HepG2 (cell line): Measurements from ENCODE around the gene ZFP1. TPM values are rescaled to one million over a fixed set of nuclear protein-coding genes. Genes with fewer than 3 reads are reported as not detected.

Experiments
- ATF1 ChIP-seq: IDR thresholded peaks from 2 replicates; pipeline ENCODE4 v1.6.1; 2016; ENCODE audit warnings: mild to moderate bottlenecking, control low read depth
- CAMTA2 ChIP-seq: sonication (generic); formaldehyde crosslinking; IDR thresholded peaks from 2 replicates; pipeline ENCODE4 v1.4.0; 2020; ENCODE audit warnings: mild to moderate bottlenecking, missing genetic modification reagents, borderline replicate concordance
- GPBP1L1 ChIP-seq: sonication (generic); formaldehyde crosslinking; IDR thresholded peaks from 2 replicates; pipeline ENCODE4 v1.5.0; 2020; ENCODE audit warnings: mild to moderate bottlenecking, missing genetic modification reagents
- KDM4B ChIP-seq: sonication (generic); formaldehyde crosslinking; IDR thresholded peaks from 2 replicates; pipeline ENCODE4 v1.4.0; 2020; ENCODE audit warnings: missing genetic modification reagents
- PTBP1 ChIP-seq: fragments of 200-400 bp; formaldehyde crosslinking; IDR thresholded peaks from 2 replicates; pipeline ENCODE4 v1.6.1; 2018; ENCODE audit warnings: low read length, low read depth; ENCODE audit not compliant: poor library complexity, severe bottlenecking
- UBTF ChIP-seq: sonication (generic); formaldehyde crosslinking; IDR thresholded peaks from 2 replicates; pipeline ENCODE4 v1.4.0; 2020; ENCODE audit warnings: mild to moderate bottlenecking, missing genetic modification reagents
- ZBTB2 ChIP-seq: sonication (generic); formaldehyde crosslinking; IDR thresholded peaks from 2 replicates; pipeline ENCODE4 v1.8.0; 2022; ENCODE audit warnings: low read depth, missing genetic modification reagents
- ZNF20 ChIP-seq: sonication (generic); formaldehyde crosslinking; IDR thresholded peaks from 2 replicates; pipeline ENCODE4 v1.4.0; 2020; ENCODE audit warnings: mild to moderate bottlenecking, moderate library complexity, missing genetic modification reagents
- ZNF292 ChIP-seq: sonication (generic); formaldehyde crosslinking; IDR thresholded peaks from 2 replicates; pipeline ENCODE4 v1.8.1; 2022; ENCODE audit warnings: mild to moderate bottlenecking, low read depth, missing genetic modification reagents, borderline replicate concordance
- ZNF318 ChIP-seq: sonication (generic); formaldehyde crosslinking; IDR thresholded peaks from 2 replicates; pipeline ENCODE4 v1.4.0; 2020; ENCODE audit warnings: mild to moderate bottlenecking, missing genetic modification reagents
- ZNF616 ChIP-seq: sonication (generic); formaldehyde crosslinking; IDR thresholded peaks from 2 replicates; pipeline ENCODE4 v1.5.0; 2020; ENCODE audit warnings: low read depth, mild to moderate bottlenecking, missing genetic modification reagents
- ZSCAN20 ChIP-seq: sonication (generic); formaldehyde crosslinking; IDR thresholded peaks from 2 replicates; pipeline ENCODE4 v1.4.0; 2020; ENCODE audit warnings: missing genetic modification reagents, mild to moderate bottlenecking, borderline replicate concordance
- ZSCAN22 ChIP-seq: sonication (generic); formaldehyde crosslinking; IDR thresholded peaks from 2 replicates; pipeline ENCODE4 v1.4.0; 2020; ENCODE audit warnings: mild to moderate bottlenecking, missing genetic modification reagents
- polyA plus RNA-seq, 8 experiments: library from polyadenylated mRNA; depleted of rRNA in 3 of 8; stranded (reverse) in 7 of 8; unstranded in 1 of 8; fragments of >200 nt; fragmentation: Illumina TruSeq in 4 of 8; extraction: Trizol in 4 of 8; gene quantifications; 2 replicates each; pipeline versions ENCODE4 v1.2.1 to v1.2.3, GENCODE V29; 2011 to 2016; ENCODE audit warnings: low read depth in 4 of 8, missing spikeins in 1 of 8, mixed read lengths in 1 of 8; ENCODE audit not compliant: insufficient read depth in 1 of 8
- total RNA-seq, 5 experiments: library from RNA; depleted of rRNA; stranded (reverse); fragments of >200 nt; fragmentation: Illumina TruSeq; extraction: Trizol; gene quantifications; 2 replicates each; pipeline ENCODE4 v1.2.3, GENCODE V29; 2016; ENCODE audit warnings: low read depth in 1 of 5

The ZFP1 gene
- total and polyA plus RNA-seq, 2 of the 13 experiments (the other 11 are each of a cell fraction or from before 2014, with no cell fraction given) = 8.3 to 14.0 TPM

GRCh38 chr16:75148311-75149195, at the start of gene ZFP1 (continued):
- TF ChIP-seq ZNF318 (CRISPR knock-in tag) (peak; percentile 70; the same call in 1 of the 2 replicates), ZBTB2 (CRISPR knock-in tag) (no peak; the same call in 1 of the 2 replicates), UBTF (CRISPR knock-in tag) (peak; percentile 78), GPBP1L1 (no peak), ZSCAN22 (CRISPR knock-in tag) (no peak; the same call in 1 of the 2 replicates), CAMTA2 (CRISPR knock-in tag) (0 out of 2 replicates have a peak, but pooled peaks have one; percentile 90), ZSCAN20 (CRISPR knock-in tag) (peak; percentile 89; the same call in 1 of the 2 replicates), ZNF292 (CRISPR knock-in tag) (0 out of 2 replicates have a peak, but pooled peaks have one; percentile 19), ZNF616 (CRISPR knock-in tag) (0 out of 2 replicates have a peak, but pooled peaks have one; percentile 60), PTBP1 (no peak), ZNF20 (CRISPR knock-in tag) (no peak), ATF1 (CRISPR knock-in tag) (no peak), KDM4B (CRISPR knock-in tag) (no peak; the same call in 1 of the 2 replicates)
